Pulmonary artery endothelial cell (primary cell): ENCODE data around the gene HOXD3. TPM values are rescaled to one million over a fixed set of nuclear protein-coding genes. Genes with fewer than 3 reads are reported as not detected.

ENCODE experiments used
- DNase-seq: peaks from one replicate; pipeline ENCODE4 v3.0.0-alpha.2; 2011; ENCODE audit warnings: low read depth, low spot score
- total RNA-seq: library from RNA; depleted of rRNA; stranded (reverse); fragments of >200 nt; gene quantifications from 2 replicates; pipeline ENCODE4 v1.2.3, GENCODE V29; 2014

HOXD3 gene
- total RNA-seq, 1 donor from 2014 or later: not detected

GRCh38 chr2:176177580-176178037 is 20.5 kb downstream of the HOXD3 start:
- no peak for DNase-seq

GRCh38 chr2:176178038-176178756 is 21.1 kb downstream of the HOXD3 start:
- DNase-seq: no peak

GRCh38 chr2:176178757-176179295 is 21.7 kb downstream of the HOXD3 start:
- no peak for DNase-seq

DNA sequence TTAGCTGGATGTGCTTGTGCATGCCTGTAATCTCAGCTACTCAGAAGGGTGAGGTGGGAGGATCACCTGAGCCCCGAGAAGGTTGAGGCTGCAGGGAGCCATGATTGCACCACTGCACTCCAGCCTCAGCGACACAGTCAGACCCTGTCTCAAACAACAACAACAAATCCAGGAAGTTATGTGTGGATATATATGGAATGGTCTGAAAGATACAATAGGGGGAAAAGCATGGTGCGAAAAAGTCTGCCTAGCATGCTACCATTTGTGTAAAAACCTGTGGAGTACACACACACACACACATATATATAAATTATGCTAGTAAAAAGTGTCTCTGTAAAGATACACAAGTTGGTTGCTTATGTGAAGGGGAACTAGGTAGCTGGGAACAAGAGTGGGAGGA is 24.4 kb downstream of the HOXD3 start:
- no peak for DNase-seq

DNA sequence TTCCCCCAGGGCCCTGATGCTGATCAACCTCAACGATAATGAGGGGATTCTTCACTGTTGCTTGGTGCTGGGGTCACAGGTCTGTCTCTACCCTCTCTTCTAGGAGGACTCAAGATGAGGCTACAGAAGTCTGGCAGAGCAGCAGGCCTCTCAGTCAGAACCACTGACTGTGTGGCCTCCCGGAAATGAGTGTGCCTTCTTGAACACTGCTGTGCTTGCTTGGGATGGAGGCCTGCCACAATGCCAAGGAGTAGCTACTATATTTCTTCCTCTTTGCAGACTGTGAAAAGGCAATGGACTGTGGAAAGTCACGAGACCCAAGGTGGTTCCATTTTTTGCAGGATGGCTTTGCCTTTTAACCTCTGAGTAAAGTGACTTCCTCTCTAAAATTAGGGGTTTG is 25.6 kb downstream of the HOXD3 start:
- no peak for DNase-seq

GRCh38 chr2:176184749-176185148 is 27.6 kb downstream of the HOXD3 start:
- no peak for DNase-seq

GRCh38 chr2:176186024-176186423 is 28.9 kb downstream of the HOXD3 start:
- no peak for DNase-seq

GRCh38 chr2:176187200-176187898 is 30.2 kb downstream of the HOXD3 start:
- no peak for DNase-seq

- DNase-seq: no peak
Observed at GRCh38 chr2:176187899-176188773, 31.0 kb downstream of the HOXD3 start, which contains the start of gene HOXD1. TSS of gene HOXD1 (plus strand) at chr2:176188668. CDS start at chr2:176188802, 134 bp downstream.

DNA sequence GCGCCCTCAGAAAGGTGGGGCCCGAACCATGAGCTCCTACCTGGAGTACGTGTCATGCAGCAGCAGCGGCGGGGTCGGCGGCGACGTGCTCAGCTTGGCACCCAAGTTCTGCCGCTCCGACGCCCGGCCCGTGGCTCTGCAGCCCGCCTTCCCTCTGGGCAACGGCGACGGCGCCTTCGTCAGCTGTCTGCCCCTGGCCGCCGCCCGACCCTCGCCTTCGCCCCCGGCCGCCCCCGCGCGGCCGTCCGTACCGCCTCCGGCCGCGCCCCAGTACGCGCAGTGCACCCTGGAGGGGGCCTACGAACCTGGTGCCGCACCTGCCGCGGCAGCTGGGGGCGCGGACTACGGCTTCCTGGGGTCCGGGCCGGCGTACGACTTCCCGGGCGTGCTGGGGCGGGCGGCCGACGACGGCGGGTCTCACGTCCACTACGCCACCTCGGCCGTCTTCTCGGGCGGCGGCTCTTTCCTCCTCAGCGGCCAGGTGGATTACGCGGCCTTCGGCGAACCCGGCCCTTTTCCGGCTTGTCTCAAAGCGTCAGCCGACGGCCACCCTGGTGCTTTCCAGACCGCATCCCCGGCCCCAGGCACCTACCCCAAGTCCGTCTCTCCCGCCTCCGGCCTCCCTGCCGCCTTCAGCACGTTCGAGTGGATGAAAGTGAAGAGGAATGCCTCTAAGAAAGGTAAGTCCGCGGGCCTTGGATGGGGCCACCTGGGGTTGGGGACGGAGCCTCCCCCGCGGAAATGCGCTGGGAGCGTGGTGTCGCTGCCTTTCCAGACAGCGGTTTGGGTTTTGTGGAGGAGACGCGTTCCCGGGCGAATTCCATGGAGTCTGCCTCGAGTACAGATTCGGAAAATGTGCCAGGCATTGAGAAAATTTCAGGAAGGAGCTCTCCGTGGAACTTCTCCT is 31.9 kb downstream of the HOXD3 start:
- DNase-seq: no peak

GRCh38 chr2:176189681-176190641 is 32.9 kb downstream of the HOXD3 start:
- no peak for DNase-seq

DNA sequence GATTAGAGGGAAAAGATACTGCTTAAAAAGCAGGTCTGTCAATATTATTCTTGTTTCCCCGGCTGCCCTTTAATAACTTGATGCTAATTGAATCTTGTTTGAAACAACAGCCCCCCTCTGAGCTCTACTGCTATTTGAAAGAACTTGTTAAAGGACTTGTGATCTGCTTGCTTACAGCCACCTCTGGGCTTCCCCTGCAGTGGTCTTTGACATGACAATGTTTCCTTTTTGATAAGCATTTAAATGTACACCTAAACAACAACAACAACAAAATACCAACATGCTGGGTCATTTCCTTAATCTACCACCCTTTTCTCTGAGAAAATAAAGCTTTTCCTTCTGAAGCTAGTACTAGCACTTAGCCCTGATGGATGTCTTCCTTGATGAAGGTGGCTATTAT is 35.2 kb downstream of the HOXD3 start:
- no peak for DNase-seq

- no peak for DNase-seq
Observed at GRCh38 chr2:176193048-176193447, 35.9 kb downstream of the HOXD3 start.

DNA sequence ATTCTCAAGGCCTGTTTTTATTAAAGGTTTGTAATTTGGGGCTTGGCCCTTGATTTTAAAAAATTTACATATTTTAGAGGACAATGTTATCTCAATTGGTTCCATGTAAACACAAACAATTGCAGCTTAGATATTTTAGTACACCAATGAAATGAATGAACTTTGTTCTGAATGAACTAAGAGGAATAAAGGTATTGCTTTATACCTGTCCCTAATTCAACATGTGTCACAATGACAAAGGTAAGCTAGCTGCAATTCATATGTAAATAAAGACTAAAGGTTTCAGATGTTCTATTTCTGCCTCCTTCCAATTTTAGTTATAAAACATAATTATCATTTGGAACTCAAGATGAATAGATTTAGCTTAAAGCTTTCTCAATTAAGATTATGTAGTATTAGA is 42.8 kb downstream of the HOXD3 start:
- DNase-seq: no peak

DNA sequence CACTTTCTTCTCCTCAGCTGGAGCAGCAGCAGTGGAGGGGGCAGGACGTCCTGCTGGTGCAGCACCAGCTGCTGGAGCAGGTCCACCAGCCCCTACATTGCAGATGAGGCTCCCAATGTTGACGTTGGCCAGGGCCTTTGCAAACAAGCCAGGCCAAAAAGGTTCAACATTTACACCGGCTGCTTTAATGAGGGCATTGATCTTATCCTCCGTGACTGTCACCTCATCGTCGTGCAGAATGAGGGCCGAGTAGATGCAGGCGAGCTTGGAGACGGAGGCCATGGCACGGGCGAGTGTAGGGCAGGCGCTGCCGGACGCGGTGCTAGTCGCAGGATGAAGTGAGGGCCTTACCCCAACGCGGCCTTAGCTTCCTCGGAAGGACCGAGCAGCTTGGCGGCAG is 43.9 kb downstream of the HOXD3 start:
- no peak for DNase-seq

GRCh38 chr2:176202491-176202890 is 45.4 kb downstream of the HOXD3 start:
- DNase-seq: no peak

- no peak for DNase-seq
Observed at GRCh38 chr2:176205126-176205525, 48.0 kb downstream of the HOXD3 start.

DNA sequence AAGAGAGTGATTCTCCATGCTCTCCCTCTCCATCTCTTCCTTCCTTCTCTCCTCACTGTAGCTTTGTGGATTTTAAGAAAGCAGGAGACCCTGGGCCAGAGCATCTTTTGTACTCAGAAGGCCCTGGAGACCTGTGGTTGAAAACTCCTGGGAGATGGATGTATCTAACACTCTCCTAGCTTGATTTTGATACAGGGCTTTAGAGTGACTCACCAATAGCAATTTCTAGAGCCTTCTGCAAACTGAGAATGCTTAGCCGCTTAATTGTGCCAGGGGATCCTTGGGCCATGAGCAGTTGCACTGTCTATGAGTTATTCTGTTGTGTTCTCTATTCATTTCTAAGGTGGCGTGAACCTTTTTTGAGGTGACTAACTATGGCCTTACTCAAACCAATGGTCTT is 49.0 kb downstream of the HOXD3 start:
- DNase-seq: no peak

GRCh38 chr2:176206682-176207081 is 49.6 kb downstream of the HOXD3 start:
- DNase-seq: no peak
